Testis (tissue), 2 donors: ENCODE measurements around the gene APOL5.

Experiments
- CTCF ChIP-seq, 3 experiments: fragments of 450-650 bp in 2 of 3; fragments of 200-600 bp in 1 of 3; sonication (generic) in 1 of 3; IDR thresholded peaks; one replicate each; pipeline ENCODE4 v1.5.1; 2016 to 2019; ENCODE audit warnings: antibody characterized with exemption in 3 of 3, mild to moderate bottlenecking in 2 of 3, moderate library complexity in 1 of 3
- POLR2A ChIP-seq: fragments of 450-650 bp; IDR thresholded peaks from one replicate; pipeline ENCODE4 v1.6.1; 2017; ENCODE audit warnings: antibody characterized with exemption, mild to moderate bottlenecking, moderate library complexity

- TF ChIP-seq POLR2A (no peak), CTCF (IDR thresholded peaks at IDR 0.05) (peak in 1 of 3 experiments; percentile 5)
Observed at GRCh38 chr22:35733791-35734516, 16.3 kb downstream of the APOL5 start.
